Tibial nerve (tissue), 3 donors: ENCODE data around the gene TMEM17.

ENCODE experiments used
- POLR2A ChIP-seq, 2 donors: fragments of 450-650 bp; IDR thresholded peaks; one replicate each; pipeline ENCODE4 v1.6.1; 2017; ENCODE audit warnings: antibody characterized with exemption in 2 of 2, mild to moderate bottlenecking in 2 of 2, moderate library complexity in 2 of 2
- TF ChIP-seq, protein P1 (sequence below), 5 experiments: fragments of 200-600 bp in 3 of 5; fragments of 450-650 bp in 2 of 5; sonication (generic) in 3 of 5; IDR thresholded peaks; one replicate each; pipeline ENCODE4 v1.5.1; 2016 to 2019; ENCODE audit warnings: antibody characterized with exemption in 5 of 5, mild to moderate bottlenecking in 3 of 5, moderate library complexity in 2 of 5

DNA sequence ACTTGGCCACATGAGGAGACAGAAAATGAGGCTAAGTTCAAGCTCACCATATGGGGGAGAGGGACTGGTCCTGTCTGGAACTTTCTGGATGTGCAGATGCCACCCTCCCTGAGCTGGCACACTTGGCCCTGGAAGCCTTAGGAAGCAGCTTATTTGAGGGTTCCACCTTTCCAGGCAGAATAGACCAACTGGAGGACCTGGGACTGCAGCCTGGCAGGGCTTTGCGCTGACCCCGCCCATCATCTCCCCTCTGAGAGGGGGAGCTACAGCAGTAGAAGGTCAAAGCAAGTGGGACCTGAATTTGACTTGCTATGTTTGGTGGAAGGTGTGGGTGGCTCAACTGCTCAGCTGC lies 39.5 kb downstream of the TMEM17 start:
- TF ChIP-seq POLR2A (IDR thresholded peaks at IDR 0.05), result no peak
- TF ChIP-seq, protein P1, sequence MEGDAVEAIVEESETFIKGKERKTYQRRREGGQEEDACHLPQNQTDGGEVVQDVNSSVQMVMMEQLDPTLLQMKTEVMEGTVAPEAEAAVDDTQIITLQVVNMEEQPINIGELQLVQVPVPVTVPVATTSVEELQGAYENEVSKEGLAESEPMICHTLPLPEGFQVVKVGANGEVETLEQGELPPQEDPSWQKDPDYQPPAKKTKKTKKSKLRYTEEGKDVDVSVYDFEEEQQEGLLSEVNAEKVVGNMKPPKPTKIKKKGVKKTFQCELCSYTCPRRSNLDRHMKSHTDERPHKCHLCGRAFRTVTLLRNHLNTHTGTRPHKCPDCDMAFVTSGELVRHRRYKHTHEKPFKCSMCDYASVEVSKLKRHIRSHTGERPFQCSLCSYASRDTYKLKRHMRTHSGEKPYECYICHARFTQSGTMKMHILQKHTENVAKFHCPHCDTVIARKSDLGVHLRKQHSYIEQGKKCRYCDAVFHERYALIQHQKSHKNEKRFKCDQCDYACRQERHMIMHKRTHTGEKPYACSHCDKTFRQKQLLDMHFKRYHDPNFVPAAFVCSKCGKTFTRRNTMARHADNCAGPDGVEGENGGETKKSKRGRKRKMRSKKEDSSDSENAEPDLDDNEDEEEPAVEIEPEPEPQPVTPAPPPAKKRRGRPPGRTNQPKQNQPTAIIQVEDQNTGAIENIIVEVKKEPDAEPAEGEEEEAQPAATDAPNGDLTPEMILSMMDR (IDR thresholded peaks at IDR 0.05), result no peak
